GM19351 (cell line): ENCODE results near the gene SGCD.

Experiments
- ATAC-seq: cut with Tn5 transposase; IDR thresholded peaks from one replicate; pipeline ENCODE4 v1.9.1; 2021; ENCODE audit warnings: mild to moderate bottlenecking, moderate library complexity; ENCODE audit not compliant: unreplicated experiment

The SGCD gene

DNA sequence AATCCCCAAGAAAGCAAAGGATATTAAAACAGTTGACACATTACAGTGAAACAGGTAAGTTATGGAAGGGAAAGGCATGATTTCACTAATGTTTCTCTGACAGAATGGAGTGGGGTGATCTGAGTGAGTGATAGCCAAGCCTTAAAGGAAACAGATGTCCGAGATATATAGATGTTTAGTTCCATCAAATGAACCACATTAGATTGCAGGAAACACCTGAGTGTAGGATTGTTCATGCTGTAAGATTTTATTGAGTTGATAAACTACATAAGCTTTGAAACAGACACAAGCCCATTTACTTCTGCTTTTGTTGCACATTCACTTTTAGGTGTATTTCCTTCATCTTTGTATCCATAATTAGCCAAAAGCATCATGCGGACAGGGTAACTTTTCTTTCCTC lies 356.0 kb downstream of the SGCD start:
- ATAC-seq, result no peak

GRCh38 chr5:156683509-156683908 lies 356.5 kb downstream of the SGCD start:
- ATAC-seq, result no peak

- no peak for ATAC-seq
These were observed 357.3 kb downstream of the SGCD start for GRCh38 chr5:156684216-156684615.

- no peak for ATAC-seq
These were observed 358.5 kb downstream of the SGCD start for GRCh38 chr5:156685481-156685880.

DNA sequence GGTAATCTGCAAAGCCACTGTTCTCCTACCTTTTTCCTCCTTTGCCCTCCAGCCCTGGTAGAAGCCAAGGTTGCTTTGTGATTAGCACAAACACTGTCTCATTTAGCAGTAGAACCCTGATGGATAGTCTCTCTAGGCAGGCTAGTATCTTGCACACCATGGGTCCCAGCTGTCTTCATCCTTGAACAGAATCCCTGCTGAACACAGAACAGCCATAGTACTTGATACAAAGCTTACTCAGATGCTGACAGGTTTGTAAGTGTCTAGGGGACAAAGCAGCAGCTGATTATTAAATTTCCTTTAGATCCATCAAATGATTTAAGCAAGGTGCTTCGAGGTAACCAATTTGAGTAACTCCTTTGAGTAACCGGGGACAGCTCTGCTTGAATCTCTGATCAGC lies 359.4 kb downstream of the SGCD start:
- ATAC-seq, result no peak

GRCh38 chr5:156686796-156687195 lies 359.8 kb downstream of the SGCD start:
- ATAC-seq, result no peak

DNA sequence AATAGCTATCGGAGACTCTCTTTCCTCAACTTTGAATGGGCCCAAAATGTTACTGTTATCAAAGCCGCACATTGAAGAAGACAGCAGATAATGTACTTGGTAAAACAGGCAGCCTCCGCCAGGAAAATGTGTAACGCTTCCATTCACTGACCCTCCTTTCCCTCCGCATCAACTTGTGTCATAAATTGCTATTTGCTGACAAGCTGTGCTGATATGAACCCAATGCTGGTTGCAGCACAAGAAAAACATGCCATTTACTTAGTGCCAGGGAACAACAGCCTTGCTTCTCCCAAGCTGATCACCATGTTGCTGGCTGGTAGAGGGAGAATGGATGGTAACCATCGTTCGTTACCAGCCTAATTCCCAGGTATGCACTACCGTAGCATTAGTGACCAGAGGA lies 360.6 kb downstream of the SGCD start:
- no peak for ATAC-seq

DNA sequence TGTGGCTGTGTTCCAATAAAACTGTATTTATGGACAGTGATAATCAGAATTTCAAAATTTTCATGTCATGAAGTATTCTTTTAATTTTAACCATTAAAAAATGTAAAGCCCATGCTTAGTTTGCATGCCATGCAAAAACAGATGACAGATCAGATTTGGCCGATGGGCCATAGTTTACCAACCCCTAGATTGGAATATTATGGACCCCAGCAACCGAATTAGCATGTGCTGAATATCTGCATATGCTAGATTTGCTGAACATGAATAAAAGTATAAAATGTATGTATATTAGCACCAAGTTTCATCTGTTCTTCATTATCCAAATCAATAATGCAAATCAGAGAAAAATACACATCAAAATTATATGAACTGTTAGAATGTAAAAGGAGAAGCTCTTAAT lies 364.6 kb downstream of the SGCD start:
- ATAC-seq, result no peak

DNA sequence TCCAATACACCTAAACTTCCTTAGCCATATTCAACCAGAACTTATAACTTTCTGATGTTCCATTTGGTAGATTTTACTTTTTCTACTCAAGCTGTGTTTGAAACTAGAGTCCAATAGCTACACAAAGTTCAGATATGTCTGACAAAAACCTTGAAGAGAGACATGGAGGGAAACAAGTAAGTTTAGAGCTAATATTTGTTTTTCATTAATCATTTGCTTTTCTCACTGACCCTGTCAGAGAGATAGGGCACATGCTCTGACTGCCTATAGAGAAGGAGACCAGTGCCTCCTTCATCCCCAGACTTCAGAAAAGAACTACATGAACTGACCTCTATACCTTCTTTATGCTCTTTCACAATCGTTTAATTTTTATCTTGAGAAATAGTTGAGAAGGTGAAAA lies 366.1 kb downstream of the SGCD start:
- no peak for ATAC-seq

DNA sequence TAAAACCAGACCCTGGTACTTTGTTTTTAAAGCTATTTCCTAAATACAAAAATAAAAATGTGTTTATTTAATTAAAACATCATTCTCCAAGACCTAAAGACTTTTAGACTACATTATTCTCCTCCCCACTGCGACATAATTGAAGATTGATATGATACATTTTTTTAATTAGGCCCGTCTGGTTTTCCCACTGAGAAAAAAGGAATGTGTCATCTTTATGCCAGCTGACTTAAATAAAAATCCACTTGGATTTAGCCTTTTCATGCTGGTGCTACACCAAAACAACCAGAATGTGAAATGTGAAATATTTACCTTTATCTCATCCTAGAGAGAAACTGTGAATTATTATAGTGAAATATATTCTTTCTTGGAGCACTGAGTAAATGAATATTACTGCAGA lies 367.6 kb downstream of the SGCD start:
- no peak for ATAC-seq

DNA sequence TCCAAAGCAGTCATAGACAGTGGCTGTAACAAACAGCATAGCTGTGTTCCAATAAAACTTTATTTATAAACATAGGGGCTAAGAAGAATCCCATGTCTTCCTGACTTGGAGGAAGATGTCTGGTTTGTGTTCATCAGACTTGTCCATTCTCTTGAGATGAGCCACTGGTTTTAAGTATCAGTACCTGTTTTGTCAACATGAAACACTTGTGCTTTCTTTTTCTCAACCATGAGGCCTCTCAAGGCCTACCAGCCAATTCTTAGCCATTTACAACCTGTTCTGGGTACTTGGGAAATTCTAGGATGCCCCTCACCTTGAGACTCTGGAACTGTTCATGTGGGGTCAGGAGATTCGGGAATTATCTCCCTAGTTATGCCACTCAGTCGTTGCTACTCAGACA lies 368.8 kb downstream of the SGCD start:
- ATAC-seq, result peak; percentile 56

- ATAC-seq, result no peak
These were observed 371.4 kb downstream of the SGCD start for GRCh38 chr5:156698323-156698722.

GRCh38 chr5:156699147-156699546 lies 372.2 kb downstream of the SGCD start:
- no peak for ATAC-seq

DNA sequence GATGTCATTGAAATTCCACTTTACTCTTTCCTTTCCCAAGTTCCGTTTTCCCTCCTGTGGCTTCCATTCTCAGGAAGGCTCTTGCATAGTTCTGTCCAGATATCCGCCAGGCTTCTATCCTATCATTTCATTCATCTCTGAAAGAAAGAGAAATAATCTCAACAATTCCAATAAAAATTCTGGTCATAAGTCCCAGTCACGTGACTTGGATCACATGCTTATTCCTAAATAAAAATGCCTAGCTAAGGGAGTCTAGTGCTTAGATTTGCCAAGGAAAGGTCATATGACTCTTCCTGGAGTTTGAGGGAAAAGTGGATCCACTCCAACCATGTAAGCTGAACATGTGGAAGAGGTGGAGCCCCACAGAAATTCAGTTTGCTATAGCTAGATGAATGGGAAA lies 377.2 kb downstream of the SGCD start:
- no peak for ATAC-seq

GRCh38 chr5:156706631-156707030 lies 379.7 kb downstream of the SGCD start:
- no peak for ATAC-seq

- ATAC-seq, result no peak
These were observed 380.8 kb downstream of the SGCD start for GRCh38 chr5:156707750-156708149.

DNA sequence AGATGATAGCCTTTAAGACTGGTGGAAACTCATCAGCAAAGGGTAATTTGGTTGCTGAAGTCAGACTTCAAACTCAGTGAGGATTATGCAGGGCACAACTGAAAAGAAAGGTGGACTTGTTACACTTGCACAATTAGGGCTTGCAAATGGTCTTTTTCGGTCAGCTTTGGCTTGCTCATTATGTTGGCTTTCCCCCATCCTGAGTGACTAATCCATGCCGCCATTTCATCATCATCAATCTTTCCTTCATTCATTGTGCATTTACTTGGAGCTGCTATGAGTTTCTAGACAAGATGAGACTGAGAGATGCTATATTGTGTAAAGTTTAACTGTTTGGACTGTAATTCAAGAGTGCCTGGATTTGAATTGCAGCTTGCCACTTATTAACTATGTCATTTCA lies 388.3 kb downstream of the SGCD start:
- ATAC-seq, result no peak

DNA sequence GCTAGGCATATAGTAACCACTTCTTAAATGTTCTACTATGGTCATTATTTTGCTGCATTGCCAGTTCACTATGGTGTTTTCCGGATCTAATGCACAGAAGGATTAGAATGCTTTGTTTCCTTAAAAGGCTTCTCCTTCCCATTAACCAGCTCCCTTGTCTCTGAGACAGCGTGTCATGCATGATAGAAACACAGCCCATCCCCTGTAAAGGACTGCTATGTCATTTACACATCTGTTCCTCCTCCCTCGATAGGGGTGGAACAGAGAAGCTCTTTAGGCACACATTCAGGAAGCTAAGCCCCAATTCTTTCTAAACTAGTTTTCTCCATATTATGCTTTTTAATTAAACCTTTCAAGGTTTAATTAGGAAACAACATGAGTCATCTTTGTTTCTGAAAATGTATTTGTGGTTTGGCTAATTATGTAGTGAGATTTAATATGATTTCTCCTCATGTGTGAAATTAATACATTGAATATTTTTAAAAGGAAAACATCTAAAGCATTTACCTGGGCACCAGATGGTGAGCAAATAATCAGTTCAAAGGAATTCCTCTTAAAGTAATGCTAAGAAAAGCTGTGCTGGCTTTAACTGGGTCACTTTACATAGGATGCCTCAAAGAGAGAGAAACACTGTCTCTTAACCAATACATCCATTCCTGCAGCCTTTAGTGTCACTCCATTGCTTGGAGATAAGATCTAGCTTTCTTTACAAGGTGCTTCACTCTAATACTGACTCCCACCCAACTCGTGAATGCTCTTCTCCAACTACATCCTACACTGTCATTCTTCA lies 389.8 kb downstream of the SGCD start:
- no peak for ATAC-seq

DNA sequence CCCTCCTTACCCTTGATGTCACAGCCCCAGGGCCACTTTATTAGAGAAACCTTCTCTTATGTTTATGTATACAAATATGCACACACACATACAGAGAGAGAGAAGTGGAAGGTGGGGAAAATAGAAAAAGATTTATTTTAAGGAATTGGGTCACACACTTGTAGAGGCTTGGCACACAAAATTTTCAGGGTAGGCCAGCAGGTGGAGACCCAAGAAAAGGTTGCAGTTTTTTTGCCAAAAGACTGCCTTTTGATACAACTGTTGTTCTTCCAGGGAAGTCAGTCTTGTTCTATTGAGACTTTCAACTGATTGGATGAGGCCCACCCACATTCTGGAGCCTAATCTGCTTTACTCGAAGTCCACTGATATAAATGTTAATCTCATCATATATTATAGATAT lies 392.0 kb downstream of the SGCD start:
- ATAC-seq, result no peak

- no peak for ATAC-seq
These were observed 395.4 kb downstream of the SGCD start for GRCh38 chr5:156722358-156722757.

- ATAC-seq, result no peak
These were observed 408.5 kb downstream of the SGCD start for GRCh38 chr5:156735477-156735876.

- no peak for ATAC-seq
These were observed 414.6 kb downstream of the SGCD start for GRCh38 chr5:156741516-156741915.

DNA sequence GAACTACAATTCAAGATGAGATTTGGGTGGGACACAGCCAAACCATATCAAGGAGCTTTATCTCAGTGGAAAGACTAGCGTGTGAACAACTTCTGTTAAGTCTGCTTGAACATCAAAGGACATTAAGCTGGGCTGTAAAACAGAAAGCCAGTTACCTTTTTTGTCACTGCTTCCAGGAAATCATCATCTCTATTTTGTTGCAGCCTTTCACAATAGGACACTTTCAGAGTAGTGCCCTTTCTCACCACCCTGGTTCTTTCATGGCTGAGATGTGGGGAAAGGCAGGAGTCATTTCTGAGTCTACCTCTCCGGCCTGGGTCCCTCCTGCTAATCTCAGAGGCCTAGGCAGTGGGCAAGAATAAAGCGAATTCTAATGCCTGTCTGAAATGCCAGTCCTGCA lies 426.9 kb downstream of the SGCD start:
- ATAC-seq, result no peak
